ENCODE data around the gene TMEM115. TPM values are rescaled to one million over a fixed set of nuclear protein-coding genes. Genes with fewer than 3 reads are reported as not detected.

TMEM115 gene
- total RNA-seq, 2 experiments from 2014 or later, result 15.2 to 16.8 TPM

DNA sequence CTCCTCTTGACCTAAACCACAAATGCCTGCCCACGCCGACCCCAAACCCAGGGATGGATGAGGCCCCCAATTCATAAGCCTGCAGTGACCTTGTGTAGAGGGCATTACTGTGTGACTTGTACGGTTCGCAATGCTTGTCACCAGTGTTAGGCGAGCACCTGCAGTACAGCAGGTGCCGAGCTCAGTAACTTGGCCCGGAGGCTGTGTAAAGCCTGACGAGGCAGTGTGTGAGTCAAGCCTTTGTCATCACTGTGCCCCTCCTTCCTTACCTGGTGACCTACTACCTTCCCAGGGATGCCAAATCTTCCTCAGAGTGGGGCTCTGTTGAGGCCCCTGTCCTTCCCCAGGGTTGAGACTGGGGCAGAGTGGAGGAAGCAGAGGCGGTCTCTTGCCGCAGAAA lies 37.2 kb upstream of the TMEM115 start:
- Mint-ChIP-seq H3K36me3 (ENCODE audit: low read depth) (no peaks in the 10 kb centered on the region), H3K27me3 (no peaks in the 10 kb centered on the region), H3K9me3 (no peaks in the 10 kb centered on the region), H3K4me1 (ENCODE audit: low read depth) (peaks cover 6% of the 10 kb centered on the region), H3K27ac (no peak overlapping the region), H3K4me3 (no peak overlapping the region)
- DNase-seq (no peak), ATAC-seq (no peak)
- POLR2A ChIA-PET, result interaction anchor here (1.2 kb wide), 1 partner anchor 97 kb away, joined by 3 read pairs; no protein-coding TSS in a partner anchor
- intact Hi-C loops (cut with micrococcal nuclease), result no loop called here
- CTCF ChIA-PET, result interaction anchor here (0.9 kb wide), 1 partner anchor 146 kb away, joined by 4 read pairs; no protein-coding TSS in a partner anchor
- TF ChIP-seq, protein P1, sequence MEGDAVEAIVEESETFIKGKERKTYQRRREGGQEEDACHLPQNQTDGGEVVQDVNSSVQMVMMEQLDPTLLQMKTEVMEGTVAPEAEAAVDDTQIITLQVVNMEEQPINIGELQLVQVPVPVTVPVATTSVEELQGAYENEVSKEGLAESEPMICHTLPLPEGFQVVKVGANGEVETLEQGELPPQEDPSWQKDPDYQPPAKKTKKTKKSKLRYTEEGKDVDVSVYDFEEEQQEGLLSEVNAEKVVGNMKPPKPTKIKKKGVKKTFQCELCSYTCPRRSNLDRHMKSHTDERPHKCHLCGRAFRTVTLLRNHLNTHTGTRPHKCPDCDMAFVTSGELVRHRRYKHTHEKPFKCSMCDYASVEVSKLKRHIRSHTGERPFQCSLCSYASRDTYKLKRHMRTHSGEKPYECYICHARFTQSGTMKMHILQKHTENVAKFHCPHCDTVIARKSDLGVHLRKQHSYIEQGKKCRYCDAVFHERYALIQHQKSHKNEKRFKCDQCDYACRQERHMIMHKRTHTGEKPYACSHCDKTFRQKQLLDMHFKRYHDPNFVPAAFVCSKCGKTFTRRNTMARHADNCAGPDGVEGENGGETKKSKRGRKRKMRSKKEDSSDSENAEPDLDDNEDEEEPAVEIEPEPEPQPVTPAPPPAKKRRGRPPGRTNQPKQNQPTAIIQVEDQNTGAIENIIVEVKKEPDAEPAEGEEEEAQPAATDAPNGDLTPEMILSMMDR (IDR thresholded peaks at IDR 0.05), result no peak

DNA sequence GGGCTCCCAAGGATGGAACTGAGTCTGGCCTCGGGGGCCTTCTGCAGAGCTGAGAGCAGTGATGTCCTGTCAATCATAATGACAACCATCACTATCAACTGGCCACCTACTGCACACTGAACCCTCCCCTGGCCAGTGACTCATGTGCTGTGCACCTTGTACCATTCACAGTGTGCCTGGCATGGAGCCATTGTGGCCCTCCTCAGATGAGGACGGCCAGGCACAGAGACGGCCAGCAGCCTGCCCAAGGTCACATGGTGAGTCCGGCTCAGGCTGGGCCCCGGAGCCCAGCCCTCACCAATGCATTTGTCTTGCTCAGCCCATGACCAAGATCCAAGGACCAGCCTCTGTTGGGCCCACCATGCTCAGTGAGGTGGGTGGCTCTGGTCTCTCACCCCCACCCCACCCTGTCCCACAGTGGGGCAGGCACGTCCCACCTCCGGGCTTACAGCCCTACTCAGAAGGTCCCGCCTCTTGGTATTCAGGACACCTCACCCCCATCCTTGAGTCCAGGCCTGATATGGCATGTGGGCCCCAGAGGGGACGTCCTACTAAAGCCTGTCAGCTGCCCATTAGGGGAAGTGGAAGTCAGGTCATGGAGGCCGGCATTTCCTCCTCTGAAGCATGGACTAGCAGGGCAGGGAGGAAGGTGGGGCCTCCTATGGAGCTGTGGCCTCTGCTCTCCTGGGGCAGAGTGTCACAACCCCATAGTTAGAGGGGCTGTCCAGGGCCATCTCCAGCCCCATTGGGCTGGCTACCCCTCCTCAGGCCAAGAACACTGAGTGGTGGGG lies 35.9 kb upstream of the TMEM115 start:
- Mint-ChIP-seq H3K36me3 (ENCODE audit: low read depth) (no peaks in the 10 kb centered on the region), H3K27ac (no peak overlapping the region), H3K4me3 (no peak overlapping the region), H3K4me1 (ENCODE audit: low read depth) (peaks cover 6% of the 10 kb centered on the region), H3K27me3 (no peaks in the 10 kb centered on the region), H3K9me3 (no peaks in the 10 kb centered on the region)
- POLR2A ChIA-PET, result interaction anchor here (1.2 kb wide), 1 partner anchor 98 kb away, joined by 3 read pairs; no protein-coding TSS in a partner anchor
- TF ChIP-seq, protein P1 (IDR thresholded peaks at IDR 0.05), result no peak
- CTCF ChIA-PET, result interaction anchor here (0.9 kb wide), 1 partner anchor 147 kb away, joined by 4 read pairs; no protein-coding TSS in a partner anchor
- DNase-seq (no peak), ATAC-seq (no peak)
- intact Hi-C loops (cut with micrococcal nuclease), result no loop called here

DNA sequence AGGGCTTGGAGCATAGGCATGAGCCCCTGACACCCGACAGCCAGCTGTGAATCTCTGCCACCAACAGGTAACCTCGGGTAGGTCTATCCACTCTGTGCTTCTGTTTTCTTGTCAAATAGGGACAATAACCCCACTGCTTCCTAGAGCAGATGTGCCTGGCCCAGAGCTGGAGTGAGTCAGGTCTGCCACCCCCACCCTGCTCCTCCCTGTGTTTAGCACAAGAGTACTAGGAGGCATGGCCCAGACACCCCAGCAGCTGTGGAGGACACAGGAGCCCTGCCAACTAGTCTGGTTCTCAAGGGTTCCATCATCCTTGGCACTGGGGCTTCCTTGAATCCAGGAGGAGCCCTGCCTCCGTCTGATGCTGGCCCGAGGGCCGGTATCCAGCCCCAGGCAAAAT lies 33.7 kb upstream of the TMEM115 start:
- H3K36me3 Mint-ChIP-seq (ENCODE audit: low read depth), result no peaks in the 10 kb centered on the region
- H3K27ac Mint-ChIP-seq, result no peak overlapping the region
- POLR2A ChIA-PET, result no interaction called here
- peaks cover 6% of the 10 kb centered on the region for H3K4me1 Mint-ChIP-seq (ENCODE audit: low read depth)
- TF ChIP-seq, protein P1 (IDR thresholded peaks at IDR 0.05), result no peak
- CTCF ChIA-PET, result interaction anchor here (0.8 to 3.0 kb wide), 3 partner anchors 22 to 149 kb away, joined by 3 to 11 read pairs (median 3); no protein-coding TSS in a partner anchor
- ATAC-seq, result no peak
- H3K9me3 Mint-ChIP-seq, result no peaks in the 10 kb centered on the region
- intact Hi-C loops (cut with micrococcal nuclease), result no loop called here
- no peaks in the 10 kb centered on the region for H3K27me3 Mint-ChIP-seq
- no peak overlapping the region for H3K4me3 Mint-ChIP-seq
- DNase-seq, result no peak

DNA sequence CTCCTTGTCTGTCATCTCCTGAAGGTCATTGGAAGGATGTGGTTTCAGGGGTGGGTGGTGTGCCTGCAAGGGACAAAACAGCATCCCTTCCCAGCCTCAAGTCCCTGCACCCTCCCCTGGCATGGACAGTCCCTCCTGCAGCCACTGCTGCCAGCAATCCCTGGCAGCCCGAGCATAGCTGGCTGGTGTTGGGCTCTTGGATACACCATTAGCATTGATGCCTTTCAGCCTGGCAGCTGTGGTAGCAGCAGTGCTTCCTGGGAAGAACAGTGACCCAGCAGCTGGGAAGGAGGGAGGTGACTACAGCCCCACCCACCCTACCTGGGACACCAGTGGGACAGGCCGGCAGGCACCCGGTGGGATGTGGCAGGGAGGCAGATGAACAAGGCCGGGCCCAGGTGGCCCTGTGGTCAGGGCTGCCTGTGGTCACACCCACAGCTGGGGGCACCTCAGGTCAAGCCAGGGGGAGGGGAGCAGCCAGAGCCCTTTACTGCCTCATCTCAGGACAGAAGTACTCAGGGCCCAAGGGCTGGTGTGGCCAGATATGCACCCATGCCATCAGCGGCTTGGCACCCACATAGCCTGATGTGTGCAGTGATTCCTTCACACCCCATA lies 32.9 kb upstream of the TMEM115 start:
- POLR2A ChIA-PET, result no interaction called here
- intact Hi-C loops (cut with micrococcal nuclease), result no loop called here
- ATAC-seq, result peak; percentile 55
- no peaks in the 10 kb centered on the region for H3K27me3 Mint-ChIP-seq
- H3K9me3 Mint-ChIP-seq, result no peaks in the 10 kb centered on the region
- no peak overlapping the region for H3K4me3 Mint-ChIP-seq
- DNase-seq, result no peak
- no peak overlapping the region for H3K27ac Mint-ChIP-seq
- no peaks in the 10 kb centered on the region for H3K36me3 Mint-ChIP-seq (ENCODE audit: low read depth)
- CTCF ChIA-PET, result interaction anchor here (0.8 to 3.0 kb wide), 4 partner anchors 23 to 150 kb away, joined by 3 to 11 read pairs (median 5); no protein-coding TSS in a partner anchor
- TF ChIP-seq, protein P1 (IDR thresholded peaks at IDR 0.05), result no peak
- H3K4me1 Mint-ChIP-seq (ENCODE audit: low read depth), result peaks cover 6% of the 10 kb centered on the region

All from activated CD8-positive, alpha-beta T cell treated with anti-CD3 and anti-CD28 coated beads for 36 hours (primary cell).